Lower leg skin (tissue), 4 donors: ENCODE measurements around the gene ANKRD42. TPM values are rescaled to one million over a fixed set of nuclear protein-coding genes. Genes with fewer than 3 reads are reported as not detected.

ENCODE experiments used
- DNase-seq, 2 donors: peaks; one replicate each; pipeline ENCODE4 v3.0.0-alpha.2; 2019; ENCODE audit warnings: low spot score in 2 of 2
- H3K4me3 ChIP-seq: fragments of 200-600 bp; sonication (generic); 2 replicates; pipeline ENCODE4 v1.5.1; 2017; ENCODE audit warnings: mild to moderate bottlenecking, low read depth; ENCODE audit not compliant: poor library complexity, severe bottlenecking
- CTCF ChIP-seq, 3 donors: fragments of 450-650 bp; IDR thresholded peaks; one replicate each; pipeline ENCODE4 v1.5.1; 2016; ENCODE audit warnings: antibody characterized with exemption in 3 of 3, mild to moderate bottlenecking in 3 of 3, moderate library complexity in 2 of 3
- POLR2A ChIP-seq, 2 donors: fragments of 450-650 bp; IDR thresholded peaks; one replicate each; pipeline ENCODE4 v1.6.1; 2016 to 2017; ENCODE audit warnings: antibody characterized with exemption in 2 of 2, mild to moderate bottlenecking in 1 of 2, moderate library complexity in 1 of 2
- WGBS, 2 donors: methylation state at CpG; one replicate each; pipeline ENCODE4 v1.1.5; 2018; 5-methylcytosine and 5-hydroxymethylcytosine counted together
- intact Hi-C: fragments of 100-400 bp; cut with DNase I; formaldehyde crosslinking; loops from one replicate; pipeline ENCODE4 v1.15.0; 2023; ENCODE audit warnings: low total_unique reads
- total RNA-seq, 4 donors: library from RNA; depleted of rRNA; stranded (reverse); fragments of >200 nt; gene quantifications; one replicate each; pipeline ENCODE4 v1.1.0, GENCODE V29; 2016

ANKRD42 gene
- total RNA-seq, 4 donors from 2014 or later = 7.1 to 9.8 (median 9.0) TPM

- no peak for DNase-seq
- no peak for TF ChIP-seq POLR2A (IDR thresholded peaks at IDR 0.05)
- TF ChIP-seq CTCF (IDR thresholded peaks at IDR 0.05) = no peak
- 97% methylated on average over 2 of the region's 2 CpGs for WGBS, 2 donors
- no peak overlapping the region for H3K4me3 ChIP-seq
- intact Hi-C loops = no loop called here
Observed at GRCh38 chr11:83223457-83223856, 29.9 kb downstream of the ANKRD42 start.

GRCh38 chr11:83235825-83236224, 42.3 kb downstream of the ANKRD42 start:
- no peak for DNase-seq
- intact Hi-C loops = no loop called here
- TF ChIP-seq CTCF (IDR thresholded peaks at IDR 0.05) (no peak), POLR2A (IDR thresholded peaks at IDR 0.05) (no peak)
- WGBS, 2 donors = 61 to 70% methylated on average over 1 of the region's 1 CpG
- no peak overlapping the region for H3K4me3 ChIP-seq

GRCh38 chr11:83238111-83238510, 44.6 kb downstream of the ANKRD42 start:
- no peak overlapping the region for H3K4me3 ChIP-seq
- DNase-seq = no peak
- intact Hi-C loops = no loop called here
- WGBS, 2 donors = 53 to 82% methylated on average over 3 of the region's 3 CpGs
- TF ChIP-seq CTCF (IDR thresholded peaks at IDR 0.05) = no peak
- no peak for TF ChIP-seq POLR2A (IDR thresholded peaks at IDR 0.05)

- peak in 1 of 2 donors; percentile 22 for DNase-seq
- WGBS, 2 donors = 24 to 32% methylated on average over 5 of the region's 5 CpGs
- no peak overlapping the region for H3K4me3 ChIP-seq
- TF ChIP-seq CTCF (IDR thresholded peaks at IDR 0.05) (no peak), POLR2A (IDR thresholded peaks at IDR 0.05) (no peak)
- intact Hi-C loops = no loop called here
Observed at GRCh38 chr11:83241291-83241946, 47.9 kb downstream of the ANKRD42 start.

- 100% methylated on average over 1 of the region's 1 CpG for whole genome bisulfite sequencing, 2 donors
- TF ChIP-seq POLR2A (IDR thresholded peaks at IDR 0.05) (no peak), CTCF (IDR thresholded peaks at IDR 0.05) (no peak)
- DNase-seq = no peak
- H3K4me3 ChIP-seq = no peak overlapping the region
- intact Hi-C loops = no loop called here
Observed at GRCh38 chr11:83249445-83249844, 55.9 kb downstream of the ANKRD42 start.
